Measurements from ENCODE around the gene OR5K1. TPM values are rescaled to one million over a fixed set of nuclear protein-coding genes. Genes with fewer than 3 reads are reported as not detected.

OR5K1 gene
- total RNA-seq, 1 experiment from 2014 or later, result not detected

GRCh38 chr3:98433764-98434163, 29.2 kb upstream of the OR5K1 start:
- TF ChIP-seq TCF7L2 (IDR thresholded peaks at IDR 0.05; ENCODE audit: borderline replicate concordance, extremely low read depth, insufficient read depth, insufficient read length) (no peak), CTCF (IDR thresholded peaks at IDR 0.05 in 2 of 3, conservative IDR thresholded peaks at IDR 0.05 in 1 of 3; ENCODE audit: borderline replicate concordance in 1 of 3, insufficient read depth in 1 of 3, low read depth in 2 of 3, low read length in 2 of 3) (no peak), ZFX (IDR thresholded peaks at IDR 0.05) (no peak), SP1 (IDR thresholded peaks at IDR 0.05; ENCODE audit: low read depth) (no peak)
- Histone ChIP-seq H2AFZ (ENCODE audit: low read depth, low read length, poor library complexity, severe bottlenecking) (no peak overlapping the region), H3K36me3 (ENCODE audit: control insufficient read depth in 1 of 2, insufficient read depth in 2 of 2, low read length in 2 of 2) (no peaks in the 10 kb centered on the region), H3K9ac (ENCODE audit: low read length) (no peak overlapping the region), H3K4me2 (ENCODE audit: low read length) (no peak overlapping the region), H3K27ac (ENCODE audit: low read depth, low read length) (no peak overlapping the region), H4K20me1 (ENCODE audit: insufficient read depth) (no peaks in the 10 kb centered on the region), H3K9me2 (ENCODE audit: insufficient read depth) (no peaks in the 10 kb centered on the region), H3K4me1 (ENCODE audit: control insufficient read depth in 1 of 2, insufficient read depth in 2 of 2, low read length in 2 of 2) (no peaks in the 10 kb centered on the region), H3K4me3 (replicated peaks in 1 of 2; ENCODE audit: low read depth in 1 of 2, low read length in 2 of 2) (no peak overlapping the region), H3K79me2 (ENCODE audit: insufficient read depth, low read length) (no peaks in the 10 kb centered on the region), H3K9me3 (ENCODE audit: control insufficient read depth in 1 of 2, insufficient read depth in 1 of 2, low read depth in 1 of 2, low read length in 2 of 2) (peaks cover 14 to 18% of the 10 kb centered on the region in 2 experiments; a peak in 2 of 4 replicates), H3K27me3 (ENCODE audit: insufficient read depth, low read length) (no peaks in the 10 kb centered on the region)
- no TSS peak for BruUV-seq (replicated peaks)
- ChIA-PET POLR2A (no interaction called here), CTCF (no interaction called here), RAD21 (ENCODE audit: low non-redundant PET in 1 of 2, low total read pairs in 2 of 2, uncharacterized antibody in 2 of 2, unreplicated experiment in 2 of 2) (no interaction called here)
- DNase-seq (ENCODE audit: low read depth, low spot score), result no peak
- intact Hi-C loops (cut with micrococcal nuclease), result no loop called here
- ATAC-seq, result no peak

GRCh38 chr3:98434412-98434811, 28.6 kb upstream of the OR5K1 start:
- BruUV-seq (replicated peaks), result no TSS peak
- ChIA-PET CTCF (no interaction called here), RAD21 (ENCODE audit: low non-redundant PET in 1 of 2, low total read pairs in 2 of 2, uncharacterized antibody in 2 of 2, unreplicated experiment in 2 of 2) (no interaction called here)

More at GRCh38 chr3:98434412-98434811, 28.6 kb upstream of the OR5K1 start:
- TF ChIP-seq MAX (IDR thresholded peaks at IDR 0.05), result no peak
- no peak for TF ChIP-seq POLR2AphosphoS5 (IDR thresholded peaks at IDR 0.05; ENCODE audit: low read depth, low read length)
- TF ChIP-seq EZH2phosphoT487 (IDR thresholded peaks at IDR 0.05; ENCODE audit: borderline replicate concordance), result no peak
- no peak for TF ChIP-seq JUND (IDR thresholded peaks at IDR 0.05)
- no peak for TF ChIP-seq CTCF (IDR thresholded peaks at IDR 0.05 in 2 of 3, conservative IDR thresholded peaks at IDR 0.05 in 1 of 3; ENCODE audit: borderline replicate concordance in 1 of 3, insufficient read depth in 1 of 3, low read depth in 2 of 3, low read length in 2 of 3)
- TF ChIP-seq TCF7L2 (IDR thresholded peaks at IDR 0.05; ENCODE audit: borderline replicate concordance, extremely low read depth, insufficient read depth, insufficient read length), result no peak
- TF ChIP-seq ZNF274 (IDR thresholded peaks at IDR 0.05; ENCODE audit: low read depth, low read length), result no peak
- no peak for TF ChIP-seq REST (IDR thresholded peaks at IDR 0.05; ENCODE audit: low read depth)
- TF ChIP-seq EZH2 (IDR thresholded peaks at IDR 0.05), result no peak
- H3K36me3 ChIP-seq (ENCODE audit: control insufficient read depth in 1 of 2, insufficient read depth in 2 of 2, low read length in 2 of 2), result no peaks in the 10 kb centered on the region
- ATAC-seq (no peak), DNase-seq (ENCODE audit: low read depth, low spot score) (no peak)
- H3K27ac ChIP-seq (ENCODE audit: low read depth, low read length), result no peak overlapping the region
- H3K9ac ChIP-seq (ENCODE audit: low read length), result no peak overlapping the region
- no peak overlapping the region for H2AFZ ChIP-seq (ENCODE audit: low read depth, low read length, poor library complexity, severe bottlenecking)
- POLR2A ChIA-PET, result no interaction called here
- H3K4me2 ChIP-seq (ENCODE audit: low read length), result no peak overlapping the region
- H3K9me2 ChIP-seq (ENCODE audit: insufficient read depth), result no peaks in the 10 kb centered on the region
- intact Hi-C loops (cut with micrococcal nuclease), result no loop called here
- H4K20me1 ChIP-seq (ENCODE audit: insufficient read depth), result no peaks in the 10 kb centered on the region
- no peak overlapping the region for H3K4me3 ChIP-seq (replicated peaks in 1 of 2; ENCODE audit: low read depth in 1 of 2, low read length in 2 of 2)
- H3K27me3 ChIP-seq (ENCODE audit: insufficient read depth, low read length), result no peaks in the 10 kb centered on the region
- no peaks in the 10 kb centered on the region for H3K79me2 ChIP-seq (ENCODE audit: insufficient read depth, low read length)
- H3K9me3 ChIP-seq (ENCODE audit: control insufficient read depth in 1 of 2, insufficient read depth in 1 of 2, low read depth in 1 of 2, low read length in 2 of 2), result peaks cover 9 to 13% of the 10 kb centered on the region in 2 experiments; a peak in 2 of 4 replicates
- no peaks in the 10 kb centered on the region for H3K4me1 ChIP-seq (ENCODE audit: control insufficient read depth in 1 of 2, insufficient read depth in 2 of 2, low read length in 2 of 2)

Data from HCT116 (cell line).